ENCODE results near the gene HIVEP3.

HIVEP3 gene

DNA sequence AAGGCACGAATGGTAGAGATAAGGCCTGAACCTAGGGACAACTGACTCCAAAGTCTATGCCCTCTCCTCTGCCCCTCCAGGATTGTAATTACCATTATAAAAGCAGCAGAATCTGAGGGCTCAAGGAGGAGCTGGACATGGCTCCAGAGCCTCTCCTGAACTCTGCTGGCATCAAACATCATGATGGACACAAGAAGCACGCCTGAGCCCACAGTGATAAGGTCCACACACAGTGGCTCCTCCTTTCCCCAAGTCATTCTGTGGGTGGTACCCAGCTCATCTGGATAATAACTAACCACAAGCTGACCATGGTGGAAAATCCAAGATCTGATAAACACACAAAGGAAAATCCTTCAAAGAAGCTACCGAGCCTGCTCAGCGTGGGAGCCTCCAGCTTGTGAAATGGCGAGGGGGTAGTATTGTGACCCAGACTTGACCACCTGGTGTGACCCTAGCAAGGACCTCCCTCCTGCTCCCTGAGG is 85.2 kb downstream of the HIVEP3 start:
- no peak overlapping the region for H3K4me3 Mint-ChIP-seq
- no peaks in the 10 kb centered on the region for H3K4me1 Mint-ChIP-seq (ENCODE audit: low read depth)
- H3K36me3 Mint-ChIP-seq (ENCODE audit: low read depth), result no peaks in the 10 kb centered on the region
- H3K9me3 Mint-ChIP-seq, result no peaks in the 10 kb centered on the region
- no peak overlapping the region for H3K27ac Mint-ChIP-seq
- H3K27me3 Mint-ChIP-seq (ENCODE audit: low read depth), result peaks cover 7% of the 10 kb centered on the region
- DNase-seq (ENCODE audit: low spot score), result no peak

DNA sequence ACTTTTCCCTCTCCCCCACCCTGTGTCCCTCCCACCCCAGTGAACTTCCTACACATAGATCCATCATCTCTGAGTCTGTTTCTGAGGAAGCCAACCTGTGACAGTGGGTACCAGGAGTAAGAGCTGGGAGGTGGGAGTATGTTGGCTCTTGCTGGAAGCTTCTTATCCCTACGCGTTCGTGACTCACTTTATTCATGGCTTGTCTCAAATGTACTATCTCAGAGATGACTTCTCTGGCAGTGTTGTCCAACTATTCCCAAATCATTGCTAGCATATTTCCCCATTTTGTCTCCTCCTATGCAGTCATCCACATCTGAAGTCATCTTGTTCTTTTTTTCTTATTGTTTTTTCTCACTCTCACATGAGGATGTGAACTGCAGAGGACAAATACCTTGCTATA is 88.0 kb downstream of the HIVEP3 start:
- no peak for DNase-seq (ENCODE audit: low spot score)
- Mint-ChIP-seq H3K27me3 (ENCODE audit: low read depth) (peaks cover 9% of the 10 kb centered on the region), H3K9me3 (no peaks in the 10 kb centered on the region), H3K36me3 (ENCODE audit: low read depth) (no peaks in the 10 kb centered on the region), H3K27ac (no peak overlapping the region), H3K4me1 (ENCODE audit: low read depth) (no peaks in the 10 kb centered on the region), H3K4me3 (no peak overlapping the region)

DNA sequence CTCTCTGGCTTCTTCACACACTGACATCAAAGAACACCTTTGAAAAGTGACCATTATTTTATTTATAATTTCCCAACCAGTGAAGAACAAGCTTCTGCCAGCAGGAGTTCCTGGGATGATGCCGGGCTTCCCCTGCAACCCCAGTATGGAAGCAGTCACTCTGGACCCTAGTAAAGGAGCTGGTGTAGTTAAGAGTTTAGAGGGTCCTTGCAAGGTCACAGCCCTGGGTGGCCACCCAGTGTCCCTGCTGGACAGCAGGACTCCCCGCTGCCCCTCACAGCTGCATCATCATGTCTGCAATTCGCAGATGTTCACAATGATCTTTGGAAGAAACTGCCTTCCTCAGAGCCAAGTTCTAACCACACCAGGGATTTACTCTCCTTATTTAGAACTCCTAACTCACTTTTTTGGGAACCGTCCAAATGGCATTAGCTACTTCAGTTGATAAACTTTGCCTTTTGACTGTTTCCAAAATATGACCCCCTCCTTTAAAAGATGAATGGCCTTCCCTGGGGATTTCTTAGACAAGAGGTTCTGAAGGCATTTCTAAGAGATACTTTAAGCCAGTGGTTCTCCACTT is 90.6 kb downstream of the HIVEP3 start:
- DNase-seq (ENCODE audit: low spot score), result no peak
- H3K36me3 Mint-ChIP-seq (ENCODE audit: low read depth), result no peaks in the 10 kb centered on the region
- peaks cover 3% of the 10 kb centered on the region for H3K4me1 Mint-ChIP-seq (ENCODE audit: low read depth)
- no peak overlapping the region for H3K4me3 Mint-ChIP-seq
- H3K9me3 Mint-ChIP-seq, result no peaks in the 10 kb centered on the region
- H3K27ac Mint-ChIP-seq, result no peak overlapping the region
- peaks cover 9% of the 10 kb centered on the region for H3K27me3 Mint-ChIP-seq (ENCODE audit: low read depth)

DNA sequence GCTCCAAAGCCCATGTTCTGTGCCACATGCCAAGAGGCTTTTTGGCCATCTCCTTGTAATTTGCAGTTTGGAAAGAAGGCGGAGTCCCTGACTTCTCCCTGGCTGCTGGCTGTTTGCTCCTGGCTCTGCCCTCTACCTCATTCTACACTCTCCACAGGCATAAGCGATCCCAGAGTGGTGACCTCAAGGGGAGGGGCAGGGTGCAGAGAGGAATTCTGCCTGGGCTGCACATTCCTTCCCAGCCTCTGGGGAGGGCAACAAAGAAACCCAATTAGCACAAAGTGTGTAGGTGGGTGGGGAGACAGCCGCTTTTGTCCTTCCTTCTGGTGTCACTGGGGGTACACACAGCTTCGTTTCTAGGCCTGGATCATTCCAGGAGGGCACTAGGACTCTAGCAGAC is 95.3 kb downstream of the HIVEP3 start:
- H3K4me3 Mint-ChIP-seq, result no peak overlapping the region

DNA sequence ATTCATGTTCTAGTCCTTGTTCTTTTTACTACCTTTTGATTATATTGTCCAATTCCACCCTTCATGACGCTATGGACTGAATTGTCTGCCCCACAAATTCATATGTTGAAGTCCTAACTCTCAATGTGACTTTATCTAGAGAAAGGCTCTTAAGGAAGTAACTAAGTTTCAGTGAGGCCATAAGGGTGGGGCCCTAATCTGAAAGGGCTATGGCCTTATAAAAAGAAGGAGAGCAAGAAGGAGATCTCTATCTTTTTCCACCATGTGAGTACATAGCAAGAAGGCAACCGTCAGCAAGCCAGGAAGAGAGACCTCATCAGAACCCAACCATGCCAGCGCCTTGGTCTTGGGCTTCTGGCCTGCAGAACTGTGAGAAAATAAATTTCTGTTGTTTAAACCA is 95.9 kb downstream of the HIVEP3 start:
- Mint-ChIP-seq H3K4me3 (no peak overlapping the region), H3K27me3 (ENCODE audit: low read depth) (peaks cover 3% of the 10 kb centered on the region), H3K9me3 (no peaks in the 10 kb centered on the region), H3K4me1 (ENCODE audit: low read depth) (peaks cover 13% of the 10 kb centered on the region), H3K27ac (no peak overlapping the region), H3K36me3 (ENCODE audit: low read depth) (no peaks in the 10 kb centered on the region)
- DNase-seq (ENCODE audit: low spot score), result no peak

More for the DNA sequence above, 95.3 kb downstream of the HIVEP3 start:
- Mint-ChIP-seq H3K27ac (no peak overlapping the region), H3K9me3 (no peaks in the 10 kb centered on the region), H3K36me3 (ENCODE audit: low read depth) (no peaks in the 10 kb centered on the region), H3K27me3 (ENCODE audit: low read depth) (peaks cover 5% of the 10 kb centered on the region), H3K4me1 (ENCODE audit: low read depth) (peaks cover 13% of the 10 kb centered on the region)
- no peak for DNase-seq (ENCODE audit: low spot score)

DNA sequence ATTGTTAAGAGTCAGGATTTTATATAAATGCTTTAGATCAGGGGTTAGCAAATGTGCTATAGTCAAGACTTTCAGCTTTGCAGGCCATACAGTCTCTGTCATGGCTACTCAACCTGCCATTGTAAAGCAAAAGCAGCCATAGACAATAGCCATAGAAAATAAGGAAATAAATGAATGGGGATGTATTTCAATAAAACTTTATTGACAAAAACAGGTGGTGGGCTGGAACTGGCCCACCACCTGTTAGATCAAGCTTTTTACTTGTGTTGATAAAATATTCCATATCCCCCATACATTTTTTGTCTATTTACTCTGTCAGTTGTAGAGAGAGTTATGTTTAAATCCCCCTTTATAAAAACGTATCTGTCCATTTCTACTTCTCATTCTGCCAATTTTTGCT is 98.9 kb downstream of the HIVEP3 start:
- Mint-ChIP-seq H3K4me3 (no peak overlapping the region), H3K36me3 (ENCODE audit: low read depth) (no peaks in the 10 kb centered on the region), H3K9me3 (no peaks in the 10 kb centered on the region), H3K27ac (no peak overlapping the region), H3K4me1 (ENCODE audit: low read depth) (peaks cover 13% of the 10 kb centered on the region), H3K27me3 (ENCODE audit: low read depth) (peaks cover 3% of the 10 kb centered on the region)
- DNase-seq (ENCODE audit: low spot score), result no peak

DNA sequence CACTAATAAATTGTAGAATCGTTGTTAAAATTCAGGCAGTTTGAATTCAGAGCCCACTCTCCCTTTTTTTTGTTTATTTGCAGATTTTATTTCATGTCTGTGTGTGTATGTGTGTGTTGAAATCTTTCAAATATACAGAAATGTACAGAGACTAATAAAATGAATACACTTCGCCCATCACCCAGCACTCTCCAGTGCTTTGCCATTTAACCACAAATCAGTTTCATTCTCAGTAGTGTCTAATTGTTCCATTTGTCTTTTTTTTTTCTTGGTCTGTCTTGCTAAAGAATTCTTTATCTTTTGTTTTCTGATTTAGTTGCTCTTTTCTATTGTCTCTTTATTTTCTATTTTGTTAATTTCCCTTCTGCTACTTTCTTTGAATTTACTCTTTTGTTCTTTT is 99.7 kb downstream of the HIVEP3 start:
- Mint-ChIP-seq H3K36me3 (ENCODE audit: low read depth) (no peaks in the 10 kb centered on the region), H3K27ac (no peak overlapping the region), H3K4me3 (no peak overlapping the region), H3K4me1 (ENCODE audit: low read depth) (peaks cover 13% of the 10 kb centered on the region), H3K9me3 (no peaks in the 10 kb centered on the region), H3K27me3 (ENCODE audit: low read depth) (peaks cover 3% of the 10 kb centered on the region)
- no peak for DNase-seq (ENCODE audit: low spot score)

DNA sequence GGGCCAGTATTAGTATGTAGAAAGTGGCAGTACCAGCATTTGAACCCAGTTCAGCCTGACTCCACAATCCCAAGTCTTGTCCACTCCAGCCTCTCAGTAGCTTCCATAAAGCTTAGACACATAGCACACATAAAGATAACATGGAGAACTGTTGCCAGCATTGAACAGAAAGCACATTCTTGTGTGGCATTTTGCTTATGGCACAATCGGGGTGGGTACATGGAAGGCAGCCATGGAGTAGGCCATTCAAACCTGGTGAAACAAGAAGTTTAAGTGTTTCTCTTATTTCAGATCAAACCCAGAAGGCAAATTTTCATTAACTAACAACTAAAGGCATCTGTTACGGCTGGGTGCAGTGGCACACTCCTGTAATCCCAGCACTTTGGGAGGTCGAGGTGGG is 102.7 kb downstream of the HIVEP3 start:
- peaks cover under 1% of the 10 kb centered on the region for H3K27me3 Mint-ChIP-seq (ENCODE audit: low read depth)
- H3K4me1 Mint-ChIP-seq (ENCODE audit: low read depth), result peaks cover 14% of the 10 kb centered on the region
- H3K36me3 Mint-ChIP-seq (ENCODE audit: low read depth), result no peaks in the 10 kb centered on the region
- H3K9me3 Mint-ChIP-seq, result no peaks in the 10 kb centered on the region
- H3K27ac Mint-ChIP-seq, result no peak overlapping the region
- no peak for DNase-seq (ENCODE audit: low spot score)
- no peak overlapping the region for H3K4me3 Mint-ChIP-seq

DNA sequence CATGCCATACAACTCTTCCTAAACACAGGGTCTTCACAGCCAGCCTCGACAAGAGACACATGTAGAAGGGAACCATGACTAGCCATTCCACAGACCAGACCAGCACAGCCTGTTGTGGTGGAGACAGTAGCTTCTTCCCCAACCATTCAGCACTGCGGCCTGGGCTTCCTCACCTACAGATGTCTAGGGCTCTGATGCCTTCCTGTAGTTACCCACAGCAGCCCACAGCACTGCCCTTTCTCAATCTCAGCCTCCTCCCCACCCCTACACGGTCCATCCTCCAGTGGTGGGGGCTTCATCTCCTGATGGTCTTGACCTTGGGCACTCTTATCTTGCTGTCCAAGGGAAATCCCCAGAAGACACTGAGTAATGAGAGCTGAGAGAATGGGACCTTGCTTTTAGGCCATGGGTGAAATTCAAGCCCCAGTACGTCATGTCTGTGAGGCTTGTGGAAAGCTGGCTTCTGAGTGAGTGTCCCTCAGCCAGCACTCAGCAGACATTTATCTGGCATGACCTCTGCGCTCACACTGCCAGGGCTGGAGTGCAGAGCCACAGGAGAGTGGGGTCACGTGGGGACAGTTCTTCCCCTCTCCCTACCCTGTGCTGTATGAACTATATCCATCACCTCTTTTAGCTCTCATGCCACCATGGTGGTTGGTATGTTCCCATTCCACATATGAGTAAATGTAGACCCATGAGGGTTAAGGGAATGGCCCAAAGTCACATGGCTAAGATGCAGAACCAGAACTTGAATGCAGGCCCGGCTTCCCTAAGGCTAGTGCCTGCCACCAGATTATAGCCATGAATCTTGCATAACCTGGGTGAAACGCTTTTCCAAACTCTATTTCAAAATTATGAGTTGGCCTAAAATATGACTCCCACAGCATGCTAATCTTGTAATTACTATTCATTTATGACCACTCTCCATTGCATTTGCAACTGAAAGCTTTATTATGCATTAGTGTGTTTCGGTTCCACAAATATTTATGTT is 104.7 kb downstream of the HIVEP3 start:
- DNase-seq (ENCODE audit: low spot score), result no peak
- H3K4me1 Mint-ChIP-seq (ENCODE audit: low read depth), result peaks cover 24% of the 10 kb centered on the region
- no peaks in the 10 kb centered on the region for H3K27me3 Mint-ChIP-seq (ENCODE audit: low read depth)
- H3K36me3 Mint-ChIP-seq (ENCODE audit: low read depth), result no peaks in the 10 kb centered on the region
- H3K4me3 Mint-ChIP-seq, result no peak overlapping the region
- no peaks in the 10 kb centered on the region for H3K9me3 Mint-ChIP-seq
- no peak overlapping the region for H3K27ac Mint-ChIP-seq

DNA sequence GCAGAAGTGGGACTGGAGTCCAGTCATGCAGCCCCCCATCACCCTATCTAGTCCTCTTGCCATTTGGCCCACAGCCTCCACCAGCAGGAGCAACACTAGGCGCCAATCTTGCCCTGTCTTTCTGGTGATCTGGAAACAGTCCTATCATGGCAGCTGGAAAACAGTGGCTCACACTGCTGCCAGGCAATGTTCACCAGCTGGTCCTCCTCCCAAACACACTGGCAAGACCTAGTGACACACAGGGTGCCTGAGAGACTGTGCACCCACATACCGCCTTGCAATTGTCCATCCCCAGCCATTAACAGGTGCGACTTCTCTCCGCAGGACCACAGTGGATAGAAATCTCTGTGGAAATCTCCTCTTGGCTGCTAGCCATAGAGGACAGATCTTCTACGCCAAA is 105.5 kb downstream of the HIVEP3 start:
- Mint-ChIP-seq H3K27ac (no peak overlapping the region), H3K4me3 (no peak overlapping the region), H3K36me3 (ENCODE audit: low read depth) (no peaks in the 10 kb centered on the region), H3K27me3 (ENCODE audit: low read depth) (no peaks in the 10 kb centered on the region), H3K9me3 (no peaks in the 10 kb centered on the region), H3K4me1 (ENCODE audit: low read depth) (peaks cover 24% of the 10 kb centered on the region)
- no peak for DNase-seq (ENCODE audit: low spot score)

DNA sequence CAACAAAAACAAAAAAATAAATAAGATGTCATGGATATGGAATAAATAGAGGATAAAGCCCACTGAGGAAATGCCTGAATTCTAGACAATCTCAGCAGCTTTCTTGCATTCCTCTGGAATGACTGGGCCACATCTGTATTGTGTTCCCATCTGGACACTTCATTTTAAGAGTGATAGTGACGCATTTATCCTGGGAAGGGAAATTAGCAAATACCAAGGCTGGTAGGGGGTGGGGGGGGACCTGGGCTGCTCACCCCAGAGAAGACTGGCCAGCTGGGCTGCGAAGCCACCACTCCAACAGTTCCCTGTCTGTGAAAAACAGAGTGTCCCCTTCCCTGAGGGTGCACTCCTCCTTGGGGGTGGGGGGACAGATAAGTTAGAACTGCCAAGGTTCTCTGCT is 106.3 kb downstream of the HIVEP3 start:
- H3K4me3 Mint-ChIP-seq, result no peak overlapping the region
- H3K27me3 Mint-ChIP-seq (ENCODE audit: low read depth), result no peaks in the 10 kb centered on the region
- peak overlapping the region; percentile 7 for H3K27ac Mint-ChIP-seq
- no peaks in the 10 kb centered on the region for H3K36me3 Mint-ChIP-seq (ENCODE audit: low read depth)
- no peaks in the 10 kb centered on the region for H3K9me3 Mint-ChIP-seq
- no peak for DNase-seq (ENCODE audit: low spot score)
- H3K4me1 Mint-ChIP-seq (ENCODE audit: low read depth), result peaks cover 31% of the 10 kb centered on the region

DNA sequence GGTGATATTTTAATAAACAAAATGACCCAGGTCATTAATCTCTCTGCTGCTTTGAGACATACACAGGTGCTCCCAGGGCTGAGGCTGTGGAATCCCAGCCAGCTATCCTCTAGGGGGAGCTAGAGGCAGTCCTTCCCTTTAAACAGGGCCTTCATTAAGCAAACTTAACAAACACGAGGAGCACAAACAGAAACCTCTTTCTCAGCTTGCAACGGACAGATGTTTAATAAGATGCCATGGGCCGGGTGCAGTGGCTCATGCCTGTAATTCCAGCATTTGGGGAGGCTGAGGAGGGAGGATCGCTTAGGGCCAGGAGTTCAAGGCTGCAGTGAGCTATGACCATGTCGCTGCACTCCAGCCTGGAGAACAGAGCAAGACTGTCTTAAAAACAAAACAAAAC is 106.7 kb downstream of the HIVEP3 start:
- H3K4me3 Mint-ChIP-seq, result no peak overlapping the region
- no peaks in the 10 kb centered on the region for H3K36me3 Mint-ChIP-seq (ENCODE audit: low read depth)
- H3K27me3 Mint-ChIP-seq (ENCODE audit: low read depth), result no peaks in the 10 kb centered on the region
- peaks cover 35% of the 10 kb centered on the region for H3K4me1 Mint-ChIP-seq (ENCODE audit: low read depth)
- no peaks in the 10 kb centered on the region for H3K9me3 Mint-ChIP-seq
- peak; percentile 42 for DNase-seq (ENCODE audit: low spot score)
- peak overlapping the region; percentile 7 for H3K27ac Mint-ChIP-seq

DNA sequence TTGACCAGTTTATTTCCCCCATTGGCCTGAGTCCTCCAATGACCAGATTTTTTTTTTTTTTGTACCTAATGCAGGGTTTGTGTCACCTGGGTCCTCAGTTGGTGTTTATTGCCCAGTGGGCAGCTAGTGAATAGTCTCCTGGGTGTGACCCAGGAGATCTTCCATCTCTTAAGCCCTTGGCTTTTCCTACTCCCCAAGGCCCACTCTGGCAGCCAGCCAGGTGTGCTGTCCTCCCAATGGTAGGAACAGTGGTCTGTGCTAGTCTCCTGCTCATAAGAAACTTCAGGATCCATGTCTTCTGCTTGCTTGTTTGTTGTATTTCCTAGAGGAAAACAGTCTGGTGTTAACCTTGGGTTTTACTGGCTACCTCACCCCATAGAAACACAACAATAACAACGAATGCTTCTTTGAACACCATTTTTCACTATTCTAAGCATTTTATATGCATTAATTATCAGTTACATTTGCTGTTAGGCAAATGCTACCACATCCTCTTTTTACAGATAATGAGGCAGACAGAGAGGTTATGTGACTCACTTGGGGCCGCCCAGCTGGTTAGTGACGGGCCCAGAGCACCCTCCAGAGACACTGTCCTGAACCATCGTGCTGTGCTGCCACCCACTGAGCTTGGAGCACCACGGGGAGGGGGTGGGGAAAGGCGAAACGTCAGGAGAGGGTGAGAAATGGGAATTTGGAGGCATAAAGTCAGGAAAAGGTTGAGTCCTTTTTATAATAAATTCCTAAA is 107.5 kb downstream of the HIVEP3 start:
- Mint-ChIP-seq H3K27ac (peak overlapping the region; percentile 51), H3K4me3 (peak overlapping the region; percentile 9), H3K27me3 (ENCODE audit: low read depth) (no peaks in the 10 kb centered on the region), H3K9me3 (no peaks in the 10 kb centered on the region), H3K36me3 (ENCODE audit: low read depth) (no peaks in the 10 kb centered on the region), H3K4me1 (ENCODE audit: low read depth) (peaks cover 44% of the 10 kb centered on the region)
- peak; percentile 59 for DNase-seq (ENCODE audit: low spot score)

DNA sequence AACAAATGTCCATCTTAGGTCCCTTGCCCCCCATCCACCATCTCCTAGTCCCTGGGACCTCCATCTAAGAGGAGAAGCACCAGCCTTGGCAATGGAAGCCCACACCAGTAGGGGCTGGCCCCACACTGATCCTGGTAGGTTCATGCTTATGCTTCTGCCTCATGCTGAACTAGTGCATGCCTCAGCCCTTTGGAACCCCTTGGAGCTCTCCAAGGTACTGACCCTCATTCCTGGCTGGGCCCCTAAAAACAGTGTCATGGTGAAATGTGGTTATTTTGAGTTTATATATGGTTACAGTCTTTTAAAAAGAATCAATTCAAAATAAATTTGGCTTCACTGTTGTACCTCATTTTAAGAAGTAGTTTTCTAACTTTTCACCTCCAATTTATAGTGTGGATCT is 108.3 kb downstream of the HIVEP3 start:
- Mint-ChIP-seq H3K9me3 (no peaks in the 10 kb centered on the region), H3K4me1 (ENCODE audit: low read depth) (peaks cover 51% of the 10 kb centered on the region), H3K36me3 (ENCODE audit: low read depth) (no peaks in the 10 kb centered on the region), H3K27ac (peak overlapping the region; percentile 8), H3K4me3 (no peak overlapping the region), H3K27me3 (ENCODE audit: low read depth) (no peaks in the 10 kb centered on the region)
- DNase-seq (ENCODE audit: low spot score), result peak; percentile 36

Measured in T-helper 2 cell treated with Interferon-gamma antibody and Interleukin-4, amounts not matched to agents 5 μg/mL and 100 μg/mL, for 36 hours (primary cell).